IMR-90 (cell line): ENCODE data around the gene CACNB2. TPM values are rescaled to one million over a fixed set of nuclear protein-coding genes. Genes with fewer than 3 reads are reported as not detected.
"Not testable (repeated sequence)": the region's sequence is repeated elsewhere in the genome, so short reads cannot be mapped to it uniquely, and the experiment has no call there.

Source experiments
- ATAC-seq: fragments of 200-7000 bp; cut with Tn5 transposase; 2 replicates; pipeline ENCODE4 v1.9.1; 2020; ENCODE audit warnings: low read depth, mild to moderate bottlenecking, moderate library complexity
- BruUV-seq: library from RNA; stranded (reverse); fragments of 400-500 nt; replicated peaks from 2 replicates; lab custom pipeline; 2021; lab: Mats Ljungman, UMichigan
- CTCF ChIA-PET: fragments of 300-600 bp; formaldehyde crosslinking; extraction: SDS; loops from one replicate; lab custom pipeline; 2021; ENCODE audit warnings: antibody characterized with exemption; lab: Yijun Ruan, JAX
- POLR2A ChIA-PET: fragments of 300-600 bp; sonication (Branson Sonifier 250); formaldehyde crosslinking; loops from one replicate; lab custom pipeline; 2022; ENCODE audit warnings: antibody characterized with exemption; ENCODE audit not compliant: unreplicated experiment; lab: Charles Lee
- DNase-seq: peaks from one replicate; pipeline ENCODE4 v3.0.0; 2013
- H2AFZ ChIP-seq: replicated peaks from 2 replicates; pipeline ENCODE3; 2013; ENCODE audit warnings: low read length, mild to moderate bottlenecking; ENCODE audit not compliant: poor library complexity
- H2AK5ac ChIP-seq: 2 replicates; pipeline ENCODE4 v1.6.1; 2013; ENCODE audit warnings: low read depth, low read length, inconsistent platforms
- H2AK9ac ChIP-seq: replicated peaks from 2 replicates; pipeline ENCODE3; 2013; ENCODE audit warnings: mild to moderate bottlenecking, low read depth, low read length, moderate library complexity; ENCODE audit not compliant: poor library complexity
- H2BK120ac ChIP-seq: 2 replicates; pipeline ENCODE4 v1.6.1; 2013; ENCODE audit warnings: low read depth, low read length, inconsistent platforms
- H2BK15ac ChIP-seq: 3 replicates; pipeline ENCODE4 v1.6.1; 2013; ENCODE audit warnings: low read depth, low read length, inconsistent platforms
- H2BK20ac ChIP-seq: 2 replicates; pipeline ENCODE4 v1.6.1; 2013; ENCODE audit warnings: low read depth, mild to moderate bottlenecking, inconsistent platforms, low read length, moderate library complexity
- H2BK5ac ChIP-seq: 2 replicates; pipeline ENCODE4 v1.6.1; 2013; ENCODE audit warnings: mild to moderate bottlenecking, low read depth, low read length, inconsistent platforms; ENCODE audit not compliant: poor library complexity, severe bottlenecking
- H3K14ac ChIP-seq: replicated peaks from 2 replicates; pipeline ENCODE4 v1.6.1; 2013; ENCODE audit warnings: low read depth, low read length, inconsistent platforms
- H3K18ac ChIP-seq: 2 replicates; pipeline ENCODE4 v1.6.1; 2013; ENCODE audit warnings: low read depth, low read length, control low read depth
- H3K23ac ChIP-seq: 2 replicates; pipeline ENCODE4 v1.6.1; 2013; ENCODE audit warnings: low read depth, low read length, inconsistent platforms
- H3K27ac ChIP-seq: 2 replicates; pipeline ENCODE4 v1.5.1; 2013; ENCODE audit warnings: mild to moderate bottlenecking, control low read depth, low read length; ENCODE audit not compliant: insufficient read depth
- H3K27me3 ChIP-seq: 2 replicates; pipeline ENCODE4 v1.6.1; 2013; ENCODE audit warnings: low read length; ENCODE audit not compliant: control insufficient read depth, insufficient read depth
- H3K36me3 ChIP-seq: 2 replicates; pipeline ENCODE4 v1.6.1; 2013; ENCODE audit warnings: low read length, mixed read lengths; ENCODE audit not compliant: control insufficient read depth, insufficient read depth
- H3K4ac ChIP-seq: 2 replicates; pipeline ENCODE4 v1.6.1; 2013; ENCODE audit warnings: low read depth, low read length, inconsistent platforms
- H3K4me1 ChIP-seq: 2 replicates; pipeline ENCODE4 v1.6.1; 2013; ENCODE audit warnings: low read length, mixed read lengths; ENCODE audit not compliant: control insufficient read depth, insufficient read depth
- H3K4me2 ChIP-seq: 2 replicates; pipeline ENCODE4 v1.6.1; 2013; ENCODE audit warnings: low read depth, mild to moderate bottlenecking, control low read depth, low read length, moderate library complexity
- H3K4me3 ChIP-seq: 2 replicates; pipeline ENCODE4 v1.5.1; 2013; ENCODE audit warnings: low read depth, mild to moderate bottlenecking, control low read depth, low read length, moderate library complexity; ENCODE audit not compliant: insufficient read depth
- H3K56ac ChIP-seq: 2 replicates; pipeline ENCODE4 v1.6.1; 2013; ENCODE audit warnings: low read length, inconsistent platforms; ENCODE audit not compliant: insufficient read depth; ENCODE audit errors: extremely low read depth
- H3K79me1 ChIP-seq, 2 experiments: 2 replicates each; pipeline ENCODE4 v1.6.1; 2013; ENCODE audit warnings: low read length in 2 of 2, inconsistent platforms in 1 of 2, low read depth in 1 of 2
- H3K9ac ChIP-seq: 2 replicates; pipeline ENCODE4 v1.6.1; 2013; ENCODE audit warnings: low read depth, low read length, control low read depth
- H3K9me1 ChIP-seq: 2 replicates; pipeline ENCODE4 v1.6.1; 2013; ENCODE audit warnings: low read length, inconsistent platforms; ENCODE audit not compliant: insufficient read depth
- H3K9me3 ChIP-seq: 2 replicates; pipeline ENCODE4 v1.6.1; 2013; ENCODE audit warnings: low read length; ENCODE audit not compliant: control insufficient read depth, insufficient read depth
- H4K20me1 ChIP-seq: 2 replicates; pipeline ENCODE4 v1.6.1; 2013; ENCODE audit warnings: low read length, inconsistent platforms; ENCODE audit not compliant: insufficient read depth
- H4K5ac ChIP-seq: 2 replicates; pipeline ENCODE4 v1.6.1; 2013; ENCODE audit warnings: mild to moderate bottlenecking, low read depth, low read length, control low read depth
- H4K8ac ChIP-seq, 2 experiments: 2 replicates each; pipeline ENCODE4 v1.6.1; 2013; ENCODE audit warnings: low read depth in 2 of 2, low read length in 2 of 2, control low read depth in 1 of 2, inconsistent platforms in 1 of 2
- H4K91ac ChIP-seq: 2 replicates; pipeline ENCODE4 v1.6.1; 2013; ENCODE audit warnings: low read depth, low read length, inconsistent platforms; ENCODE audit not compliant: insufficient read depth
- WGBS, 2 experiments: methylation state at CpG; one replicate each; pipeline versions ENCODE4 v1.1.5 to v1.1.7; 2013; ENCODE audit warnings: missing lambda C conversion rate in 2 of 2; ENCODE audit not compliant: insufficient read length in 1 of 2; ENCODE audit errors: extremely low coverage in 2 of 2; 5-methylcytosine and 5-hydroxymethylcytosine counted together
- dilution Hi-C: fragments of 300-500 bp; cut with HindIII; formaldehyde crosslinking; loops from one replicate; pipeline ENCODE4 v1.14.3; 2018; ENCODE audit warnings: low sequenced_read_pairs; ENCODE audit not compliant: unreplicated experiment
- in situ Hi-C: fragments of 300-500 bp; cut with MboI; formaldehyde crosslinking; loops from 3 replicates; pipeline ENCODE4 v1.14.3; 2019; ENCODE audit warnings: low sequenced_read_pairs, inconsistent platforms, mixed read lengths
- intact Hi-C: fragments of 100-400 bp; cut with micrococcal nuclease; formaldehyde crosslinking; loops from 2 replicates; pipeline ENCODE4 v1.10.0; 2022
- polyA plus RNA-seq, 3 experiments: library from polyadenylated mRNA; depleted of rRNA; stranded (reverse); fragments of >200 nt; gene quantifications; 2 replicates each; pipeline ENCODE4 v1.2.3, GENCODE V29; 2012; ENCODE audit warnings: low replicate concordance in 1 of 3
- total RNA-seq: library from RNA; depleted of rRNA; stranded (reverse); fragments of >200 nt; gene quantifications from 2 replicates; pipeline ENCODE4 v1.2.3, GENCODE V29; 2012

Gene CACNB2
- total and polyA plus RNA-seq, 2 of the 4 experiments (the other 2 are of a cell fraction), result 0.36 TPM

DNA sequence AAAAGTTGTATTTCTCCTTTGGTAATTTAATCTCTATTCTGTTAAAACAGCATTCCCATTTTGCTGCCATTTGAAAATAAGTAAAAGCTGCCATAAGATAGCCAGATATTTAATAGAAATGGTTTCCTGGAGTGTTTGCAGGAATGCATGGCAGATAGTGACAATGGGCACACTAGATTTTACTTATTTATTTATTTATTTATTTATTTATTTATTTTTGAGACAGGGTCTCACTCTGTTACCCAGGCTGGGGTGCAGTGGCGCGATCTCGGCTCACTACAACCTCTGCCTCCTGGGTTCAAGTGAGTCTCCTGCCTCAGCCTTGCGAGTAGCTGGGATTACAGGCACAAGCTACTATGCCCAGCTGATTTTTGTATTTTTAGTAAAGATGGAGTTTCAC lies 13.2 kb downstream of the CACNB2 start:
- H3K9ac ChIP-seq, in situ Hi-C loops, ATAC-seq, H3K18ac ChIP-seq, H4K20me1 ChIP-seq, H4K8ac ChIP-seq, POLR2A ChIA-PET, H2BK15ac ChIP-seq, DNase-seq, H2AFZ ChIP-seq, intact Hi-C loops, H3K27me3 ChIP-seq, H3K36me3 ChIP-seq, H2BK20ac ChIP-seq, H3K23ac ChIP-seq, dilution Hi-C loops, CTCF ChIA-PET, H3K56ac ChIP-seq, H2BK5ac ChIP-seq, H3K9me3 ChIP-seq, H3K27ac ChIP-seq, H3K79me1 ChIP-seq, BruUV-seq, H3K14ac ChIP-seq, H3K4me3 ChIP-seq, H3K9me1 ChIP-seq, H2AK9ac ChIP-seq, H3K4ac ChIP-seq, H4K5ac ChIP-seq, H3K4me1 ChIP-seq, H2AK5ac ChIP-seq, H4K91ac ChIP-seq, H3K4me2 ChIP-seq, H2BK120ac ChIP-seq: not testable (repeated sequence)
- 94% methylated on average over 3 of the region's 4 CpGs; no CpG with 5 or more reads in 1 of the 2 experiments for WGBS, 2 experiments
